Neural progenitor cell (in vitro differentiated cells): Measurements from ENCODE around the gene COL20A1.

Experiments
- CTCF ChIP-seq: fragments of 200-600 bp; sonication (generic); IDR thresholded peaks from 2 replicates; pipeline ENCODE4 v1.5.1; 2017; ENCODE audit warnings: antibody characterized with exemption, mild to moderate bottlenecking
- EZH2 ChIP-seq: fragments of 200-600 bp; sonication (generic); IDR thresholded peaks from 2 replicates; pipeline ENCODE4 v1.6.1; 2017; ENCODE audit warnings: antibody characterized with exemption, mild to moderate bottlenecking, moderate library complexity

DNA sequence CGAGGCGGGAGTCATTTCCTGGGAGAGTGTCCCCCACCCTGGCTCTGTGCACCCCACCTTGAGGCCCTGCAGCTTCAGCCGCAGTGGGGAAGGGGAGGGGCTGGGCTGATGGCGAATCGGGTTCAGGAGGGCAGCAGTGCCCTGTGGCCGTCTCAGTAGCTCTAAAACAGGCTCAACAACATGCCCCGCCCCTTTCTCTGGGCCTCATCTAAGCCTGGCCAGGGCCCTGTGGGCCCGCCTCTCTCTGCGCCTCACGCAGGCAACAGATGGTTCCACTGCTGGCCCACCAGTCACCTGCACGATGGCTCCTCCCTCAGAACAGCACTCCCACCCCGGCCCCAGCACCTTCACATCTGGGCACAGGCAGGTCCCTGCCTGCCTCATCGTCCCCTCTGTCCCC, 38.0 kb downstream of the COL20A1 start:
- TF ChIP-seq CTCF (no peak), EZH2 (no peak)
